ELR (cell line): Measurements from ENCODE around the gene TFG.

ENCODE experiments used
- DNase-seq: peaks from one replicate; pipeline ENCODE4 v3.0.0-alpha.2; 2015; ENCODE audit warnings: low read depth

TFG gene

DNA sequence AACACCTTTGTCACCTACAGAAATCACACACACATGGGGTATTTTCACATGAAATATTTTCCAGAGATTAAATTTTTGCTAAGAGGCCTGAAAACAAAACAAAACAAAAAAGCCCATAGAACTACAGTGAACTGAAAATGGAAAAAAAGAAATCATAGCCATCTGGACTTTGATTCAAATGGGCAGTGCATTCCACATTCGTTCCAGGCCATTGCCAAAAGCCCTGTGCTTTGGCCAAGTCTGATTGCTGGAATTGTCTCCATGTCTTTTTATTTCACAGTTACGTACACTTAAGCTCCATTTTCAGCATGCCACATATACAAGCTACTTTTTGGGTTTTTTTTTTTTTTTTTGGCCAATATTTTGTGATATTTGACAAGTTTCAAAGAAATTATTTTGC is 47.1 kb downstream of the TFG start:
- no peak for DNase-seq

DNA sequence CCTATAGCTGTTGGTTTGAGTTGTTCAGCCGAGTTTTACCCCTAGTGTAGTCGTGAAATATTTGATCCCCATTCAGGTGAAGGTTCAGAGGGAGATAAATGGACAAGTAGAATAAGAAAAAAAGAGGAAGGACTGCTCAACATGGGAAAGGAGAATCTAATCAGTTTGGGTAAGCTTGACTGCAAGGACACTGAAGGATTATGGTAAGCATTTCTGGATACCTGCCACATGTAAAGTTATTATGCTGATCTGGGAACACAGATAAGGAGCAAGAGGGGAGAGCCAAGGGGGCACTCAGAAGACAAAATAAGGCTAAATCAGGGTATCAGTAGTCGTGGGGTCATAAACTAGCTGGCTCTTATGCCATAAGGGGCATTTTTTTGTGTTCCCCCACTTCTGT is 49.9 kb downstream of the TFG start:
- no peak for DNase-seq

DNA sequence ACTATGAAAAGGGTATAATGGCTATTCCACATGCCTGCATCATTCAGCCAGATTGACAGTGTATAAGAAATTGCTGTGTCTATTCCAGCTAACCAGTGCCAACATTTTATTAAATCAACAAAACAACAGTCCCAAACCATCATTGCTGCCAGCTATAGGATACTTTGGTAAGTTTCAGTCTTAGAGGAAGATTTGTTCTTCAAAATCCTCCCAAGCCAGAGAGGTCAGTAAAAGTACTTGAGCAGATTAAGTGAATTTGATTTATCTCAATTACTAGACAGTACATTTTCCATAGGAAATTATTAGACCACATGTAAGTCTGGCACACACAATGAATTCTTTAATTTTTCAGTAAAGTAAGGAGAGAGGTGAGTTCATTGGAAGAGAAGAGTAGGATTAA is 50.7 kb downstream of the TFG start:
- no peak for DNase-seq

DNA sequence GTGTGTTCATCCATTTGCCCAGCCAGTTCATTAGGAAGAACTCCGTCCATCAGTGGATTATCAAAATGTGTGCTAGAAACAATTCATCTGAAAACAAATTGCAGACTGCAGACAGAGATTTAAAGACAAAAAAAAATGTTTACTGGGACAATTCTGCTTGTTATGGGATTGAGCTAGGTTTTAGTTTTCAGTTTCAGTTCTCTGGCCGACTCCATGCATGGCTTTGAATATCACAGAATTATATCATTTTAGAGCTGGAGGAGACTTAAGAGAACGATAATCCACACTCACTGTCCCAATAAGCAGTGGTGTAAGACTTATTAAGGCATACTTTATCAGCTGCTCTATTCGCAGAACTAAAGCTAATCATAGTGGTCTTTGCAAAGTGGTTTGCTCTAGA is 51.1 kb downstream of the TFG start:
- DNase-seq: no peak

GRCh38 chr3:100761211-100761942 is 52.1 kb downstream of the TFG start:
- DNase-seq: peak; percentile 12

DNA sequence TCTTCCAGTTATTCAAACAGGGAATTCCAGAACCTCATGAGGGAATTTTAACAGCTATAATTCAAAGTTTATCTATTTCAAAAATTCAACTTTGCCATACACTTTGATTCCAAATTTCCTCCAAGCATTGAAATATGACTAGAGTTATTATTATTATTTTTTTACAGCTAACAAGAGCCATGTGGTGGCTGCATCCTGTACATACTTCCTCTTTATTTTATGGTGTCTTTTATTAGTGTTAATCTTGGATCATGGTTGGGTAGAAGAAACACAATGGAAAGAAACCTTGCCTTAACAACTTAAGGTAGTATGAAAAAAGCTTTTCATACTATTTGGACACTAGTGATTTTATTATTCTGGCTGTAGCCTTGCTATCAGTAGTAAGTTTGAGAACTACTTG is 52.7 kb downstream of the TFG start:
- no peak for DNase-seq

- no peak for DNase-seq
Measured at GRCh38 chr3:100765437-100765975, 56.2 kb downstream of the TFG start.

GRCh38 chr3:100766069-100766468 is 56.8 kb downstream of the TFG start:
- DNase-seq: no peak

- DNase-seq: no peak
Measured at GRCh38 chr3:100769693-100770092, 60.4 kb downstream of the TFG start.

DNA sequence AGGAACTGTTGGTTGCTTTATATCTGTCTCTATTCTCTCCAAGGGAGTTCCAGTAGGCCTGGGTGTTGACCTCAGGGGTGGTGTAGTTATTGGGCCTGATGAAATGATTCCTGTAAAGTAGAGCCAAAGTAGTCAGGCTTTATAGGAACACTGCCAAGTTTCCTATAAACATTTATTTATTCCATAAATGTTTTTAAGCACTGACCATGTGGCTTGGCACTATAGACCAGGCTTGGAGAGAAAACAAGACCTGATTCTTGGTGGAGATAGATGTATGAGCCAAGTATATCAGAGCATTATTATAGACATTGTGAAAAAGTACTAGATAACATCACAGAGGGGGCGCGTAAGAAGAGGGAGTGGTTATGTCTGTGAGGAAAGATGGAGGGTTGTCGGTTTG is 65.9 kb downstream of the TFG start:
- no peak for DNase-seq

- DNase-seq: no peak
Measured at GRCh38 chr3:100775669-100776068, 66.4 kb downstream of the TFG start.

- no peak for DNase-seq
Measured at GRCh38 chr3:100776097-100776729, 66.9 kb downstream of the TFG start.

GRCh38 chr3:100776746-100777145 is 67.5 kb downstream of the TFG start:
- DNase-seq: no peak

DNA sequence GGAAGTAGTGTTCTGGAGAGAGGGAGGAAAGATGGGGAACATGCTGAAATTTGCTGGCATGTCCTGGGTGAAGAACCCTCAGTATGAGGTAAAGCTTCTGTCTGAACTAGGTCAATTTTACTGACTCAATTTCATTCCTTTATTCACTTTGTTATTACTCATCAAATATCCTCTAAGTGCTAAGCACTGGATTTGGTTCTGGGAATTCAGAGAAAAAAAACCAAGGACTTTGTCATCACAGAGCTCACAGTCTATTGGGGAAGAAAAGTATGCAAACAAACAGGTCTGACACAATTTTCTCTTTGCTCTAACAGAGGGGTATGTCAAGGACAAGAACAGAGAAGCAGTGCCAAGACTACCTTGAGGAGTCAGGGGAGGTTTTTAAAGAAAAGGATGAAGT is 68.0 kb downstream of the TFG start:
- peak; percentile 63 for DNase-seq

DNA sequence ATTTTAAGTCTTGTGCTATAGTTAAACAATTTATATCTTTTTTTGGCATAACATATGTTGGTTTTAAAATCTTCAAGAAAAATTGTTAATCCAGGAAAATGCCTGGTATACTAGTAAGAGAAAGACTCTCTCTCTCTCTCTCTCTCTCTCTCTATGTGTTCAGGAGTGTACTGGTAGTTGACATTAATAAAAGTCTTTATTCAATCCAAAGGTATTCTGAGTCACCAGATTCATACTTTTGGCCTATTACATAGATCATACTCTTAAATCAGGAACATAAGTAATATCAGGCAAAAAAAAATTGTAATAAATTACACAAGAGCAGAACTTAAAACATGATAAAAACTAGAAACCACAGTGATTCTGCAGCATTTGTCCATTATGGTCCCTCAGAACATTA is 70.2 kb downstream of the TFG start:
- DNase-seq: no peak

GRCh38 chr3:100780071-100780622 is 70.9 kb downstream of the TFG start:
- no peak for DNase-seq

GRCh38 chr3:100781301-100781700 is 72.0 kb downstream of the TFG start:
- DNase-seq: peak; percentile 87

DNA sequence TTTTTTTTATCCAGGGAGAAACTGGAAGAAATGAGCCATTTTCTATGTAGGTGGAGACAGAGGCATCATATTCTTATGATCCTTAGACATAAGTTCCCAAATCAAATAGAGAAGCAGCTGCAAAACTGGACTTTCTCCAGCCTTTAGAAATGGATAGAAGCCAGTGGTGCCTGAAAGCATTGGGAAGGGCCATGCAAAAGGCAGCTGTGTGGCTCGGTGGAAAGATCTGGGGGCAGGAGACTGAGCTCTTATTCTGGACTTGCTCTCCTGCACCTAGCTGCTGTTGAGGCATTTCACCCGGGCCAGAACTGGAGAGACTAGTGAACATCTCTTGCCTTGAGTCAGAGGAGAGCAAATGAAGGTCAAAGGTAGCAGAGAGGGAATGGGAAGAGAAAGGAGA is 73.1 kb downstream of the TFG start:
- peak; percentile 17 for DNase-seq

DNA sequence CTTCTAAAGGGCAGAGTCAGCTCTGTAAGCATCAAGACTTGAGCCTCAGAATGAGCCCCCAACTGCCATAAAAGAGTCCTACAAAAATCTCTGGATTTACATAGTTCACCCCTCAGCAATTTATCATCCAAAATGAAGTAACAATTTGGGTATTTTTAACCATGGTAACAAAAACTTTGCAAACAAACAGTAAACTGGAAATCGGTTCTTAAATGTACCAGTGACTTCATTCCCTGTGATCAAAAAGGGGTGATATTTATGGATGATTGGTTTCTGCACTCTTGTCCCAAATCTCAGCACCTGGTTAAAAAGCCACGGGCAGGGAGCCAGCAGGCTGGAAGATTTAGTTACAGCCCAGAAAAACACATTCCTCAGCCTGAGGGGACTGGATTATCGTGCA is 73.6 kb downstream of the TFG start:
- DNase-seq: peak; percentile 13

DNA sequence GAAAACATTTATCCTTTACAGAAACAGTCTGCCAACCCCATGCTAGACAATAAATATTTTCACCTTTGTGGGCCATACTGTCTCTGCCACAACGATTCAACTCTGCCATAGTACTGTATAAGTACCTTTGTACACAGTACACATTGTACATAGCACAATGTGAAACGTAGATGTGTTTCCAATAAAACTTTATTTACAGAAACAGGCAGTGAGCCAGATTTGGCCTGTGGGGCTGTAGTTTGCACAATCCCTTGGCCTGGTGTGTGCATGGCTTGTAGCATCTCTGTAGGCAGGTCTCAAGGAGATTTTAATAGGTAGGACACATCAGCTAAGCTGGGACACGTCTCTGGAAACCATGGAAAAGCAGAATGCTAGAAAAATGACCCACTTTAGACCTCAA is 74.3 kb downstream of the TFG start:
- no peak for DNase-seq

DNA sequence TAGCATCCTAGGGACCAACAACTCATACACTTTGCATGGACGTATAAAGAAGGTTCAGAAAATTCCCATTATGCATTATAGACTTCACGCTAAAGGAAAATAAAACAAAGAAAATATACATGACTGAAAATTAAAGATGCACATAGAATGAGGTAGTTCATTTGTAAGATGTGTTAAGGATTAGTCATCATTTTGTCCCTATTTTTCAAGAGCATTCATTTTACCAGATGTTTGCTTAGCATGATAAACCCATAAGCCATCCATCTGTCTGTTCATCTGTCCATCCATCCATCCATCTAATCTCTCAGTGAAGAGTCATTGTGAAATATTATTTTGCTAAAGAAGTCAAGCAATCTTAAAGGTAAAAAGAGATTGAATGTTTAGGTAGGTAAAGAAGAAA is 80.3 kb downstream of the TFG start:
- peak; percentile 25 for DNase-seq

- DNase-seq: peak; percentile 46
Measured at GRCh38 chr3:100796556-100796955, 87.3 kb downstream of the TFG start.

- peak; percentile 39 for DNase-seq
Measured at GRCh38 chr3:100798012-100798411, 88.7 kb downstream of the TFG start.
